ENCODE measurements around the gene PDP2.

PDP2 gene

GRCh38 chr16:66849549-66849948 is 30.8 kb upstream of the PDP2 start:
- Histone ChIP-seq H3K79me2 (ENCODE audit: insufficient read depth, low read depth) (no peaks in the 10 kb centered on the region), H2AFZ (ENCODE audit: low read depth) (no peak overlapping the region), H3K4me1 (ENCODE audit: low read depth, poor library complexity, severe bottlenecking) (no peaks in the 10 kb centered on the region), H3K9ac (no peak overlapping the region), H3K4me3 (IDR thresholded peaks at IDR 0.05; ENCODE audit: insufficient read depth, low read depth, low read length) (no peak overlapping the region), H3K36me3 (ENCODE audit: insufficient read depth) (no peaks in the 10 kb centered on the region), H3K27ac (no peak overlapping the region), H3K27me3 (ENCODE audit: insufficient read depth, low read depth) (no peaks in the 10 kb centered on the region), H3K4me2 (no peak overlapping the region), H4K20me1 (ENCODE audit: insufficient read depth) (no peaks in the 10 kb centered on the region)
- no peak for TF ChIP-seq CTCF (conservative IDR thresholded peaks at IDR 0.05; ENCODE audit: low read depth, low read length)

GRCh38 chr16:66850115-66850815 is 30.1 kb upstream of the PDP2 start:
- Histone ChIP-seq H3K27me3 (ENCODE audit: insufficient read depth, low read depth) (no peaks in the 10 kb centered on the region), H3K9ac (no peak overlapping the region), H3K27ac (no peak overlapping the region), H3K4me1 (ENCODE audit: low read depth, poor library complexity, severe bottlenecking) (no peaks in the 10 kb centered on the region), H3K36me3 (ENCODE audit: insufficient read depth) (no peaks in the 10 kb centered on the region), H3K4me2 (no peak overlapping the region), H2AFZ (ENCODE audit: low read depth) (no peak overlapping the region), H3K4me3 (IDR thresholded peaks at IDR 0.05; ENCODE audit: insufficient read depth, low read depth, low read length) (no peak overlapping the region), H4K20me1 (ENCODE audit: insufficient read depth) (no peaks in the 10 kb centered on the region), H3K79me2 (ENCODE audit: insufficient read depth, low read depth) (no peaks in the 10 kb centered on the region)
- no peak for TF ChIP-seq CTCF (conservative IDR thresholded peaks at IDR 0.05; ENCODE audit: low read depth, low read length)

GRCh38 chr16:66851166-66851964 is 28.9 kb upstream of the PDP2 start:
- TF ChIP-seq CTCF (conservative IDR thresholded peaks at IDR 0.05; ENCODE audit: low read depth, low read length): no peak

GRCh38 chr16:66853261-66854139 is 26.8 kb upstream of the PDP2 start:
- TF ChIP-seq CTCF (conservative IDR thresholded peaks at IDR 0.05; ENCODE audit: low read depth, low read length): no peak
- no peaks in the 10 kb centered on the region for H3K36me3 ChIP-seq (ENCODE audit: insufficient read depth)

More at GRCh38 chr16:66851166-66851964, 28.9 kb upstream of the PDP2 start:
- Histone ChIP-seq H3K27me3 (ENCODE audit: insufficient read depth, low read depth) (no peaks in the 10 kb centered on the region), H3K79me2 (ENCODE audit: insufficient read depth, low read depth) (no peaks in the 10 kb centered on the region), H3K9ac (no peak overlapping the region), H3K4me3 (IDR thresholded peaks at IDR 0.05; ENCODE audit: insufficient read depth, low read depth, low read length) (no peak overlapping the region), H3K4me2 (no peak overlapping the region), H3K4me1 (ENCODE audit: low read depth, poor library complexity, severe bottlenecking) (no peaks in the 10 kb centered on the region), H3K36me3 (ENCODE audit: insufficient read depth) (no peaks in the 10 kb centered on the region), H3K27ac (no peak overlapping the region), H2AFZ (ENCODE audit: low read depth) (no peak overlapping the region), H4K20me1 (ENCODE audit: insufficient read depth) (no peaks in the 10 kb centered on the region)

More at GRCh38 chr16:66853261-66854139, 26.8 kb upstream of the PDP2 start:
- Histone ChIP-seq H3K4me2 (no peak overlapping the region), H3K4me1 (ENCODE audit: low read depth, poor library complexity, severe bottlenecking) (no peaks in the 10 kb centered on the region), H2AFZ (ENCODE audit: low read depth) (no peak overlapping the region), H3K27ac (no peak overlapping the region), H3K79me2 (ENCODE audit: insufficient read depth, low read depth) (no peaks in the 10 kb centered on the region), H4K20me1 (ENCODE audit: insufficient read depth) (no peaks in the 10 kb centered on the region), H3K4me3 (IDR thresholded peaks at IDR 0.05; ENCODE audit: insufficient read depth, low read depth, low read length) (no peak overlapping the region), H3K9ac (no peak overlapping the region), H3K27me3 (ENCODE audit: insufficient read depth, low read depth) (no peaks in the 10 kb centered on the region)
